HG02943 (cell line): ENCODE measurements around the gene MSRB1.
"Not testable (repeated sequence)": the region's sequence is repeated elsewhere in the genome, so short reads cannot be mapped to it uniquely, and the experiment has no call there.

Experiments
- ATAC-seq: cut with Tn5 transposase; IDR thresholded peaks from one replicate; pipeline ENCODE4 v1.9.1; 2021; ENCODE audit warnings: mild to moderate bottlenecking, low read depth, moderate library complexity; ENCODE audit not compliant: unreplicated experiment

Gene MSRB1

GRCh38 chr16:1962161-1963153 lies 19.5 kb upstream of the MSRB1 start:
- not testable (repeated sequence) for ATAC-seq

DNA sequence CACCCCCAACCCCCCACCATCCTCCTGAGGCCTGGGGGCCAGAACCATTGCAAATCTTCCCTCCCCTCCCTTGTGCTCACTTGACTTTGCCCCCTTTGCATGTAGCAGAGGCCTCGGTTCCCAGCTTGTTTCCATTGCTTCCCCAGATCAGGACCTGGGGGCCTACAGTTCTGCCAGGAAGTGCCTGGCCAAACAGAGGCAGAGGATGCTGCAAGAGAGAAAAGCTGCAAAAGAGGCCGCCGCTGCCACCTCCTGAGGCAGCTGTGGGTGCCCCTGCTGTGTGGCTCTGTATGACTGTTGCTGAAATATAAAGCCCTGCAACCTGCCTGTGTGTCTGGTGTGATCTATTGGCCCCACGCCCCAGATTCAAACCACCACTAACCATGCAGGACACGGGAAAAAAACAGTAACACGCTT lies 18.7 kb upstream of the MSRB1 start:
- ATAC-seq = no peak

DNA sequence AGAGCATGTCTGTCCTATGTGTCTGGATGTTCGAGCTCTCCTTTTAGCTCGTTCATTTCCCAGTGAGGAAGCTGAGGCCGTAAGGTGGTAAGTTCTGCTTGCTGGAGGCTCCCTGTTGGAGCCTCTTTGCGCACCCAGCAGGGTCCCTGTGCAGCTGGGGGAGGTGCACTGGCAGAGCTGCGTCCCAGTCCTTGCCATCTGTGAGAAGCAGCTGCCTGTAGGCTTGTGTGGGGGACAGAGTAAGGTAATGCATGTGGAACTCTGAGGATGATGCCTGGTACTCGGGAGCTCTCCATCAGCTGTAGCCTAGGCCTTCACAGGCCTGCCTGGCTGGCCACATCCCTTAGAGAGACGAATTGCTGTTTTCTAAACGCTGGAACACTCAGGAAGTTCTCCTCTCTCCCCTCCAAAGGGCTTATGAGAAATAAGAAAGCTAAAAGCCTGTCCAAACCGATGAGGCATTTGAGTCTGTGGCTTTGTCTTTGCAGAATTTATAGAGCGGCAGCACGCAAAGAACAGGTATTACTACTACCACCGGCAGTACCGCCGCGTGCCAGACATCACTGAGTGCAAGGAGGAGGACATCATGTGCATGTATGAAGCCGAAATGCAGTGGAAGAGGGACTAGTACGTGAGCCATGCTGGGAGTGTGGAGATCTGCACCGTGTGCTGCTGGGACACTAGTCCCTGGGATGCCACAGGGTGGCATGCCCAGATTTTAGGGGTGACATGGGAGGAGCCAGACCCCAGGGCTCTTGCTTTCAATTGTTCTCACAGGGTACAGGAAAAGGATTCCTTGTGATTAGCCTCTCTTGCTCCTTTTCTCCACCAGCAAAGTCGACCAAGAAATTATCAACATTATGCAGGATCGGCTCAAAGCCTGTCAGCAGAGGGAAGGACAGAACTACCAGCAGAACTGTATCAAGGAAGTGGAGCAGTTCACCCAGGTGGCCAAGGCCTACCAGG lies 17.9 kb upstream of the MSRB1 start:
- no peak for ATAC-seq

GRCh38 chr16:1959269-1960039 lies 16.5 kb upstream of the MSRB1 start, which contains the start of gene NDUFB10:
NDUFB10 (plus strand) TSS chr16:1959538; CDS start chr16:1959625, 87 bp downstream.
- ATAC-seq = peak; percentile 70

DNA sequence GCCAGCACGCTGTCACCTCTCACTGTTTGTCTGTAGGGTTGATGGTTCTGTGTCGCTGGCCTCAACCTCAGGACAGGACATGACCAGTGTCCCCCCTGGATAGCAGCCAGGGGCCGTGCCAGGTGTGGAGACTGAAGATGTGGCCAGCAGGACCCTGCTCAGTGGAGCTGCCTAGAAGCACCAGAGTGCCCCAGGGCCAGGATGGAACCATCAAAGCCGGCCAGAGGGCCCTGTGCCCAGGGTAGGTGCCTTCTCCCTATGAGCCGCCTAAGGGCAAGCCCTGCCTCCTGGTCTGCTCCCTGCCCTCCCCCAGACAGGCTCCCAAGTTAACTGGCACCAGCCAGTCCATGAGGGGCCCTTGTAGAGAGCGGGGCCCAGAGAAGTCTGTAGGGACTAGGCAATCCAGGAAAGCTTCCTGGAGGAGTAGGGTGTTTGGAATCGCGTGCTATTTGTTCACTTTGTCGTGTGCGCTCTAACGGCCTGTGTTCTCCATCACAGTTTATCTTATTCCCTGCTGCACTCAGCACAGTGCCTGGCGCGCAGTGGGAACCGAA lies 15.8 kb upstream of the MSRB1 start:
- no peak for ATAC-seq

- ATAC-seq = not testable (repeated sequence)
Measured at GRCh38 chr16:1958143-1958491, 15.1 kb upstream of the MSRB1 start.

GRCh38 chr16:1957434-1958142 lies 14.6 kb upstream of the MSRB1 start:
- not testable (repeated sequence) for ATAC-seq

GRCh38 chr16:1953734-1954133 lies 10.7 kb upstream of the MSRB1 start:
- no peak for ATAC-seq

DNA sequence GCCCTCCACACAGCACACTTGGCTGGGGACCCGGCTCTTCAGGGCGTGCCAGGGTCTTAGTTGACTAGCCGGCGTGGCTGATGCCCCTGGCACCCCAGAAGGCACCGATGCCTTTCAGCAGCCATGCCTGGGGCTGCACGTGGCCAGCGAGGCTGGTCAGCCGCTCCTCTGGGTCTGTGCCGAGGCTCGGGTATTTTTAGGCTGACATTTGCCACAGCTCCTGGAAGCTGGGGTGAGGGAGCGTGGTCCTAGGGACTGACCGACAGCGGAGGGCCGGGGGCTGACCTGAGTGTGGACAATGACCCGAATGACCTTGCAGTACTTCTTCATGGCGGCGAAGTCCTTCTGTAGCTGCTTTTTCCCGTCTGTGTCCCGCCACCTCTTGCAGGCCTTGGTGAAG lies 7.6 kb upstream of the MSRB1 start:
- ATAC-seq = no peak

- no peak for ATAC-seq
Measured at GRCh38 chr16:1950047-1950446, 7.0 kb upstream of the MSRB1 start.

- no peak for ATAC-seq
Measured at GRCh38 chr16:1949507-1949906, 6.5 kb upstream of the MSRB1 start.

DNA sequence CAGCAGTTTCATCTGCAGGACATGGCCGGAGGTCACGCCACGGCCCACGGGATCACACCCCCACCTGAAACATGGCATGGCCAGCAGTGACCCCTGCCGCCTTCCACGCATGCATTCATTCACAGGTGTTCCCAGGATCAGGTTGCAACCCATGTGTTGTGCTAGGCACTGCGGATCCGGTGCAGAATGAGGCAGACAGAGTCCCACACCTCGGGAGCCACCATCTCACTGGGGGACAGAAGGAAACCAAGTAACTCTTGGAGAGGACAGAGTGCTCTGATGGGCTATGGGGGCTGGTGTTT lies 4.3 kb upstream of the MSRB1 start:
- ATAC-seq = no peak

DNA sequence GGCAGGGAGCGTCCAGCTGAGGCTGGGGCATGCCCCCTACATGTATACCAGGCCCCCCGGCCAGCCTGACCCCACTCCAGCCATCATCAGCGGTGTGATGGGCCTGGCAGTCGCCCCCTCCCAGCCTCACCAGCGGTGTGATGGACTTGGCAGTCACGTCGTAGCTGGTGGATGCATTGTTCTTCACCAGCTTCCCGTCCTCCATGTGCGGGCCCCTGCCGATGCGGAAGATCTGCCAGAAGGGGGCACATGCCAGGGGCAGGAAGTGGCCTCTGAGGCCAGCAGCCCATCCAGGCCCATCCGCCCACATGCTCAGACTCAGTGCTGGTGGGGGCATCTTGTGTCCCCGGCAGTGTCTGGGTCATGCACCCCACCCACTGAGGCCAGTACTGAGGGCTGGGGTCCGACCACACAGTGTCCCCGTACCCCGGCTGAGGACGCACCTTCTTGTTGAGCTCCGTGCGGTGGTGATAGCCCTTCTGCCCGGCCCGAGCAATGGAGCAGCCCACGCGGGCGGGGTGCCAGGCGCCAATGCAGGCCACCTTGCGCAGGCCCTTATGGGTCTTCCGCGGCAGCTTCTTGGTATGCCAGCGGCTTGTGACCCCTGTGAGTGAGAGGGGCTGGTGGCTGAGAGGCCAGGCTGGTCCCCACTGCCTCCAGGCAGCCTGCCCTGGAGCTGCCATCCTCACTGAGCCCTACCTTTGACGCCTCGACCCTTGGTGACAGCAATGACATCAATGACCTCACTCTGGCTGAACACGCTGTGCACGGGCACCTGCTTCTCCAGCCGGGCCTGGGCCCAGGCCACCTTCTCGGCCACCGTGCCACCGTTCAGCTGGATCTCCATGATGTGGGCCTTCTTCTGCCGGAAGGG lies 3.7 kb upstream of the MSRB1 start:
- no peak for ATAC-seq

DNA sequence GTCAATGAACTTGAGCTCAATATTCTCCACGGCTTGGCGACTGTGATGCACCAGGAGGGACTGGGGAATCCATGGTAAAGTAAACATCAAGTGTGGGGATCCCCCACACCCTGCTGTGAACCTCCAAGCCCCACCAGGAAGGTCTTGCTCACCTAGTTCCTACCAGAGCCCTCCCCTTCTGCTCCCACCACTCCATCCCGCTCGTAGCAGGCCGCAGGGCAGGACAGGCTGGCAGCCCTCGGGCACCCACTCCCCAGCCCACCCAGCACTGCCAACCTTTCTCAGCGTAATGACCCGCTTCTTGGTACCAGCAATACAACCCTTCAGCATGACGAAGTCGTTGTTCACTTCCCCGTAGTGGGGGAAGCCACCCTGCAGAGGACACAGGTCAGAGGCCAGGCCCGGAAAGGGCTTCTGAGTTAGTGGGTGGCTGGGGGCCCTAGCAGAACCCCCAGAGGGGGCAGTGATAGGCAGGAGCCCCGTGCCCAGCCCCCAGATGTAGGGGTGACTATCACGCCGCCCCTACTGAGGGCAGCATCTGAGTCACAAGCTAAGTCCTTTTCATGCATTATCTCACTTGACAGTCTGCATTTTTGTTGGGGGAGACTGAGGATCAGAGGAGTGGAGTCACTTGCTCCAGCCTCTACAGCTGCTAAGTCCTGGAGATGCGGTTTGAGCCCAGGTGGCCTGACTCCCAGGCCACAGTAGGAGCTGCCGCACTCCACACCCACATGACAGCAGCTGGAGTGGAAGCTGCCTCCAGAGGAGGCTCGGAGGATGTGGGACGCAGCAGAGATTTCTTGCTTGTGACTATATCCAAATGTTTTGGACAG lies 2.8 kb upstream of the MSRB1 start:
- ATAC-seq = no peak

GRCh38 chr16:1944612-1945199 lies 1.7 kb upstream of the MSRB1 start:
- no peak for ATAC-seq

- ATAC-seq = no peak
Measured at GRCh38 chr16:1942047-1942809, 771 bp downstream of the MSRB1 start.
